Peyer's patch (tissue), 4 donors: ENCODE measurements around the gene CALN1. TPM values are rescaled to one million over a fixed set of nuclear protein-coding genes. Genes with fewer than 3 reads are reported as not detected.

Experiments
- DNase-seq, 3 donors: peaks; one replicate each; pipeline ENCODE4 v3.0.0-alpha.2; 2017 to 2019
- H3K27ac ChIP-seq, 4 donors: fragments of 200-600 bp; sonication (generic); one replicate each; pipeline ENCODE4 v1.5.1; 2016 to 2019
- H3K27me3 ChIP-seq, 2 donors: fragments of 200-600 bp; sonication (generic); one replicate each; pipeline ENCODE4 v1.5.1; 2019
- H3K36me3 ChIP-seq, 3 donors: fragments of 200-600 bp; sonication (generic); one replicate each; pipeline ENCODE4 v1.5.1; 2016 to 2019
- H3K4me1 ChIP-seq, 4 donors: fragments of 200-600 bp; sonication (generic); one replicate each; pipeline ENCODE4 v1.5.1; 2016 to 2019
- H3K4me3 ChIP-seq, 4 donors: fragments of 200-600 bp; sonication (generic); 1 replicate in 3 of 4; 2 replicates in 1 of 4; pipeline ENCODE4 v1.5.1; 2016 to 2019; ENCODE audit warnings: mild to moderate bottlenecking in 1 of 4
- H3K9me3 ChIP-seq, 4 donors: fragments of 200-600 bp; sonication (generic); one replicate each; pipeline ENCODE4 v1.5.1; 2016 to 2019; ENCODE audit warnings: mild to moderate bottlenecking in 1 of 4
- POLR2A ChIP-seq, 2 donors: fragments of 450-650 bp; IDR thresholded peaks; one replicate each; pipeline ENCODE4 v1.5.1; 2017; ENCODE audit warnings: antibody characterized with exemption in 2 of 2, mild to moderate bottlenecking in 2 of 2, moderate library complexity in 2 of 2
- total RNA-seq, 4 donors: library from RNA; depleted of rRNA; stranded (reverse); fragments of >200 nt; gene quantifications; one replicate each; pipeline ENCODE4 v1.1.0, GENCODE V29; 2016
- TF ChIP-seq, protein P1 (sequence below), 6 experiments: fragments of 450-650 bp in 4 of 6; fragments of 200-600 bp in 2 of 6; sonication (generic) in 1 of 6; IDR thresholded peaks; one replicate each; pipeline ENCODE4 v1.5.1; 2017 to 2019; ENCODE audit warnings: antibody characterized with exemption in 6 of 6, mild to moderate bottlenecking in 3 of 6, moderate library complexity in 1 of 6

CALN1 gene
- total RNA-seq, 4 donors from 2014 or later: 0.13 TPM; not detected in 3

DNA sequence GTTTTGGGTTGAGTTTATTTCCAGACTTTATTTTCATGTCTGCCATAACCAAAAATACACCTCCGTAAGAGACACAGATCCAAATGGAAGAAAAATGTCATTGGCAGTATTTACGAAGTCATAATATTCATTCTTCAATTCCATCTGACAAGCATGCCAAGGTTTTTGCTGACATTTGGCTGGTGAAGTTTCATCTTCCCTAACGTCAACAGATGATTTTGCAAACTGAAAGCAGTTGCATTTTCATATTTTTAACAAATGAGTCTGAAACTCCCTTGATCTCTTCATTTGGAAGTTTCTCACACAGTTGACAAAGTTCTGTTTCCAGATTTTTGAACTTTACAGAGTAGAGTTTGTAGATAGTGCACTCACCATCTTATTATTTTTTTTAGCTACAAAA, 114.5 kb downstream of the CALN1 start:
- TF ChIP-seq, protein P1, sequence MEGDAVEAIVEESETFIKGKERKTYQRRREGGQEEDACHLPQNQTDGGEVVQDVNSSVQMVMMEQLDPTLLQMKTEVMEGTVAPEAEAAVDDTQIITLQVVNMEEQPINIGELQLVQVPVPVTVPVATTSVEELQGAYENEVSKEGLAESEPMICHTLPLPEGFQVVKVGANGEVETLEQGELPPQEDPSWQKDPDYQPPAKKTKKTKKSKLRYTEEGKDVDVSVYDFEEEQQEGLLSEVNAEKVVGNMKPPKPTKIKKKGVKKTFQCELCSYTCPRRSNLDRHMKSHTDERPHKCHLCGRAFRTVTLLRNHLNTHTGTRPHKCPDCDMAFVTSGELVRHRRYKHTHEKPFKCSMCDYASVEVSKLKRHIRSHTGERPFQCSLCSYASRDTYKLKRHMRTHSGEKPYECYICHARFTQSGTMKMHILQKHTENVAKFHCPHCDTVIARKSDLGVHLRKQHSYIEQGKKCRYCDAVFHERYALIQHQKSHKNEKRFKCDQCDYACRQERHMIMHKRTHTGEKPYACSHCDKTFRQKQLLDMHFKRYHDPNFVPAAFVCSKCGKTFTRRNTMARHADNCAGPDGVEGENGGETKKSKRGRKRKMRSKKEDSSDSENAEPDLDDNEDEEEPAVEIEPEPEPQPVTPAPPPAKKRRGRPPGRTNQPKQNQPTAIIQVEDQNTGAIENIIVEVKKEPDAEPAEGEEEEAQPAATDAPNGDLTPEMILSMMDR (IDR thresholded peaks at IDR 0.05): no peak
- TF ChIP-seq POLR2A (IDR thresholded peaks at IDR 0.05): no peak
- Histone ChIP-seq H3K27me3 (no peaks in the 10 kb centered on the region), H3K36me3 (no peaks in the 10 kb centered on the region), H3K9me3 (no peaks in the 10 kb centered on the region), H3K4me3 (no peak overlapping the region), H3K27ac (no peak overlapping the region), H3K4me1 (no peaks in the 10 kb centered on the region)
- no peak for DNase-seq

DNA sequence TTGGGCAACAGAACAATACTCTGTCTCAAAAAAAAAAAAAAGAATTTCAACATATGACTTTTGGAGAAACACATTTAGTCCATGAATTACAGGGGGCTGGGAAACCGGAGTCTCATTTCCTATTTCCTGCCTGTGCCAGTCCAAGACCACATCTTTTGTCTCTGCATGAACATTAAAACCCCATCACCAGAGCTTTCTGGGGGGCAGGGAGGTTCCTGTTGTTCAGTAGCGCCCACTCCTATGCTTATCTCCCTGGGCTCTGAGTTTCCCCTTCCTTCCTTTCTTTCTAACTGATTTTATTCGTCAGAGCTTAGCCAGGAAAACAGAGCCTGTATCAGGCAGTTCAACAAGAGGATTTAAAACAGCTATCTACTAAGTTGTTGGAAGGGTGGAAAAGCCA, 119.3 kb downstream of the CALN1 start:
- Histone ChIP-seq H3K4me3 (no peak overlapping the region), H3K27ac (no peak overlapping the region), H3K27me3 (no peaks in the 10 kb centered on the region), H3K4me1 (no peaks in the 10 kb centered on the region), H3K9me3 (peaks cover 0 to 3% (median 0%) of the 10 kb centered on the region in 4 donors), H3K36me3 (no peaks in the 10 kb centered on the region)
- no peak for DNase-seq
- TF ChIP-seq, protein P1 (IDR thresholded peaks at IDR 0.05): no peak
- TF ChIP-seq POLR2A (IDR thresholded peaks at IDR 0.05): no peak

DNA sequence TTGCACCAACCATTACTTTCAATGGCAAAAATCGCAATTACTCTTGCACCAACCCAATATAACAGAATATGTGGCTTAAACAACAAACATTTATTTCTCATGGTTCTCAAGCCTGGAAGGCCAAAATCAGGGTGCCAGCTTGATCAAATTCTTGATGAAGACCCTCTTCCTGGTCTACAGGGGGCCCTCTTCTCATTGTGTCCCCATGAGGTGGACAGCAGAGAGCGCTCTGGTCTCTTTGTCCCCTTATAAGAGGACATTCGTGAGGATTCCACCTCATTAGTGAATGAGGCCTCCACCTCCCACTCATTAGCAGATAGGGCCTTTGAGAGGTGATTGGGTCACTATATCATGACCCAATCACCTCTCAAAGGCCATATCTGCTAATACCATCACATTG, 120.0 kb downstream of the CALN1 start:
- peaks cover 0 to 3% (median 0%) of the 10 kb centered on the region in 4 donors for H3K9me3 ChIP-seq
- H3K4me3 ChIP-seq: no peak overlapping the region
- no peak for DNase-seq

GRCh38 chr7:72286519-72286918, 125.6 kb downstream of the CALN1 start:
- Histone ChIP-seq H3K4me1 (no peaks in the 10 kb centered on the region), H3K27ac (no peak overlapping the region), H3K9me3 (peaks cover 0 to 5% (median 1%) of the 10 kb centered on the region in 4 donors), H3K4me3 (no peak overlapping the region), H3K36me3 (no peaks in the 10 kb centered on the region), H3K27me3 (no peaks in the 10 kb centered on the region)
- no peak for TF ChIP-seq POLR2A (IDR thresholded peaks at IDR 0.05)
- TF ChIP-seq, protein P1 (IDR thresholded peaks at IDR 0.05): no peak
- no peak for DNase-seq

More for the DNA sequence above, 120.0 kb downstream of the CALN1 start:
- Histone ChIP-seq H3K36me3 (no peaks in the 10 kb centered on the region), H3K27ac (no peak overlapping the region), H3K4me1 (no peaks in the 10 kb centered on the region), H3K27me3 (no peaks in the 10 kb centered on the region)
- TF ChIP-seq, protein P1 (IDR thresholded peaks at IDR 0.05): no peak
- TF ChIP-seq POLR2A (IDR thresholded peaks at IDR 0.05): no peak

DNA sequence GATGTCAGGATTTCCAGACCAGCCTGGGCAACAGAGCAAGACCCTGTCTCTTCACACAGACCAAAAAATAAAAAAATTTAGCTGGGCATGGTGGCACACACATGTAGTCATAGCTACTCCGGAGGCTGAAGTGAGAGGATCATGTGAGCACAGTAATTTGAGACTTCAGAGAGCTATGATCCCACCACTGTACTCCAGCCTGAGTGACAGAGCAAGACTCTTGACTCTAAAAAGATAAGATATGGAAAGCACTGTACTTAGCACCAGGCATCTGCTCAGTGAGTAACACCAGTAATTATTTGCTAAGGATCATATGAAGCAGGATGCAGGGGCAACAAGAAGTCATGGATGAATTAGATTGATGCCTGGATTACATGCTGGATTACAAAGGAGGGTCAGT, 128.8 kb downstream of the CALN1 start:
- H3K9me3 ChIP-seq: peaks cover 0 to 5% (median 0%) of the 10 kb centered on the region in 4 donors
- DNase-seq: no peak
- H3K27ac ChIP-seq: no peak overlapping the region
- no peak for TF ChIP-seq POLR2A (IDR thresholded peaks at IDR 0.05)
- TF ChIP-seq, protein P1 (IDR thresholded peaks at IDR 0.05): no peak
- H3K4me1 ChIP-seq: no peaks in the 10 kb centered on the region
- H3K27me3 ChIP-seq: no peaks in the 10 kb centered on the region
- no peaks in the 10 kb centered on the region for H3K36me3 ChIP-seq
- no peak overlapping the region for H3K4me3 ChIP-seq

GRCh38 chr7:72281308-72281707, 130.8 kb downstream of the CALN1 start:
- Histone ChIP-seq H3K27ac (no peak overlapping the region), H3K36me3 (no peaks in the 10 kb centered on the region), H3K27me3 (no peaks in the 10 kb centered on the region), H3K4me1 (no peaks in the 10 kb centered on the region), H3K9me3 (peaks cover 0 to 5% (median 2%) of the 10 kb centered on the region in 4 donors), H3K4me3 (no peak overlapping the region)
- no peak for DNase-seq
- TF ChIP-seq POLR2A (IDR thresholded peaks at IDR 0.05): no peak
- TF ChIP-seq, protein P1 (IDR thresholded peaks at IDR 0.05): no peak
